HepG2 (cell line): ENCODE results near the gene NAALADL1. TPM values are rescaled to one million over a fixed set of nuclear protein-coding genes. Genes with fewer than 3 reads are reported as not detected.

Source experiments
- ATF7 ChIP-seq, 2 experiments: fragments of 450-650 bp in 1 of 2; sonication (generic) in 1 of 2; formaldehyde crosslinking in 1 of 2; IDR thresholded peaks; 2 replicates each; pipeline versions ENCODE4 v1.4.0 to v1.6.1; 2016 to 2020; ENCODE audit warnings: antibody characterized with exemption in 1 of 2, mild to moderate bottlenecking in 1 of 2, missing genetic modification reagents in 1 of 2
- CC2D1A ChIP-seq: sonication (generic); formaldehyde crosslinking; IDR thresholded peaks from 2 replicates; pipeline ENCODE4 v1.8.1; 2023; ENCODE audit warnings: mild to moderate bottlenecking, missing genetic modification reagents
- HOXD1 ChIP-seq: sonication (generic); formaldehyde crosslinking; IDR thresholded peaks from 2 replicates; pipeline ENCODE4 v1.5.0; 2020; ENCODE audit warnings: missing genetic modification reagents
- KLF11 ChIP-seq: IDR thresholded peaks from 2 replicates; pipeline ENCODE4 v1.6.1; 2016; ENCODE audit warnings: missing compliant biosample characterization
- MIXL1 ChIP-seq: IDR thresholded peaks from 2 replicates; pipeline ENCODE4 v1.6.1; 2016
- PAF1 ChIP-seq: IDR thresholded peaks from 2 replicates; pipeline ENCODE4 v1.6.1; 2016; ENCODE audit warnings: missing genetic modification reagents, missing compliant biosample characterization
- PLSCR1 ChIP-seq: sonication (generic); formaldehyde crosslinking; IDR thresholded peaks from 2 replicates; pipeline ENCODE4 v1.5.0; 2020; ENCODE audit warnings: missing genetic modification reagents, mild to moderate bottlenecking, borderline replicate concordance
- REL ChIP-seq: sonication (generic); formaldehyde crosslinking; conservative IDR thresholded peaks from 2 replicates; pipeline ENCODE4 v1.8.0; 2022; ENCODE audit warnings: mild to moderate bottlenecking, missing genetic modification reagents, moderate library complexity
- SCMH1 ChIP-seq: sonication (generic); formaldehyde crosslinking; IDR thresholded peaks from 2 replicates; pipeline ENCODE4 v1.9.0; 2021; ENCODE audit warnings: missing genetic modification reagents, mild to moderate bottlenecking, borderline replicate concordance
- TARDBP ChIP-seq: sonication (generic); formaldehyde crosslinking; IDR thresholded peaks from 2 replicates; pipeline ENCODE4 v1.8.0; 2022; ENCODE audit warnings: mild to moderate bottlenecking, missing genetic modification reagents
- TBX3 ChIP-seq: fragments of 450-650 bp; IDR thresholded peaks from 2 replicates; pipeline ENCODE4 v1.6.1; 2017; ENCODE audit warnings: antibody characterized with exemption, mild to moderate bottlenecking, inconsistent platforms, borderline replicate concordance
- TEF ChIP-seq: sonication (generic); formaldehyde crosslinking; IDR thresholded peaks from 2 replicates; pipeline ENCODE4 v1.5.0; 2020; ENCODE audit warnings: missing genetic modification reagents
- ZBTB3 ChIP-seq: sonication (generic); formaldehyde crosslinking; IDR thresholded peaks from 2 replicates; pipeline ENCODE4 v1.4.0; 2020; ENCODE audit warnings: low read depth, mild to moderate bottlenecking, moderate library complexity, missing genetic modification reagents, borderline replicate concordance
- ZBTB38 ChIP-seq: sonication (generic); formaldehyde crosslinking; IDR thresholded peaks from 2 replicates; pipeline ENCODE4 v1.5.1; 2020; ENCODE audit warnings: mild to moderate bottlenecking, missing genetic modification reagents
- ZNF564 ChIP-seq: sonication (generic); formaldehyde crosslinking; IDR thresholded peaks from 2 replicates; pipeline ENCODE4 v1.8.1; 2023; ENCODE audit warnings: mild to moderate bottlenecking, missing genetic modification reagents
- ZNF724P ChIP-seq: sonication (generic); formaldehyde crosslinking; IDR thresholded peaks from 2 replicates; pipeline ENCODE4 v1.8.0; 2022; ENCODE audit warnings: missing genetic modification reagents, borderline replicate concordance
- ZNF746 ChIP-seq: sonication (generic); formaldehyde crosslinking; IDR thresholded peaks from 2 replicates; pipeline ENCODE4 v1.8.0; 2022; ENCODE audit warnings: mild to moderate bottlenecking, missing genetic modification reagents
- polyA plus RNA-seq, 8 experiments: library from polyadenylated mRNA; depleted of rRNA in 3 of 8; stranded (reverse) in 7 of 8; unstranded in 1 of 8; fragments of >200 nt; fragmentation: Illumina TruSeq in 4 of 8; extraction: Trizol in 4 of 8; gene quantifications; 2 replicates each; pipeline versions ENCODE4 v1.2.1 to v1.2.3, GENCODE V29; 2011 to 2016; ENCODE audit warnings: low read depth in 4 of 8, missing spikeins in 1 of 8, mixed read lengths in 1 of 8; ENCODE audit not compliant: insufficient read depth in 1 of 8
- total RNA-seq, 5 experiments: library from RNA; depleted of rRNA; stranded (reverse); fragments of >200 nt; fragmentation: Illumina TruSeq; extraction: Trizol; gene quantifications; 2 replicates each; pipeline ENCODE4 v1.2.3, GENCODE V29; 2016; ENCODE audit warnings: low read depth in 1 of 5
- TF ChIP-seq, protein P1 (sequence below): sonication (generic); formaldehyde crosslinking; IDR thresholded peaks from 2 replicates; pipeline ENCODE4 v1.8.0; 2022; ENCODE audit warnings: missing genetic modification reagents, mild to moderate bottlenecking, inconsistent platforms, borderline replicate concordance
- TF ChIP-seq, protein P2 (sequence below): sonication (generic); formaldehyde crosslinking; IDR thresholded peaks from 2 replicates; pipeline ENCODE4 v1.8.0; 2022; ENCODE audit warnings: missing genetic modification reagents, mild to moderate bottlenecking, borderline replicate concordance
- TF ChIP-seq, protein P3 (sequence below), 2 experiments: sonication (generic) in 1 of 2; formaldehyde crosslinking in 1 of 2; IDR thresholded peaks; 2 replicates each; pipeline versions ENCODE4 v1.4.0 to v1.6.1; 2016 to 2020; ENCODE audit warnings: borderline replicate concordance in 1 of 2, low read depth in 1 of 2, mild to moderate bottlenecking in 1 of 2, missing genetic modification reagents in 1 of 2

NAALADL1 gene
- total and polyA plus RNA-seq, 2 of the 13 experiments (the other 11 are each of a cell fraction or from before 2014, with no cell fraction given): 9.3 to 33.9 TPM

DNA sequence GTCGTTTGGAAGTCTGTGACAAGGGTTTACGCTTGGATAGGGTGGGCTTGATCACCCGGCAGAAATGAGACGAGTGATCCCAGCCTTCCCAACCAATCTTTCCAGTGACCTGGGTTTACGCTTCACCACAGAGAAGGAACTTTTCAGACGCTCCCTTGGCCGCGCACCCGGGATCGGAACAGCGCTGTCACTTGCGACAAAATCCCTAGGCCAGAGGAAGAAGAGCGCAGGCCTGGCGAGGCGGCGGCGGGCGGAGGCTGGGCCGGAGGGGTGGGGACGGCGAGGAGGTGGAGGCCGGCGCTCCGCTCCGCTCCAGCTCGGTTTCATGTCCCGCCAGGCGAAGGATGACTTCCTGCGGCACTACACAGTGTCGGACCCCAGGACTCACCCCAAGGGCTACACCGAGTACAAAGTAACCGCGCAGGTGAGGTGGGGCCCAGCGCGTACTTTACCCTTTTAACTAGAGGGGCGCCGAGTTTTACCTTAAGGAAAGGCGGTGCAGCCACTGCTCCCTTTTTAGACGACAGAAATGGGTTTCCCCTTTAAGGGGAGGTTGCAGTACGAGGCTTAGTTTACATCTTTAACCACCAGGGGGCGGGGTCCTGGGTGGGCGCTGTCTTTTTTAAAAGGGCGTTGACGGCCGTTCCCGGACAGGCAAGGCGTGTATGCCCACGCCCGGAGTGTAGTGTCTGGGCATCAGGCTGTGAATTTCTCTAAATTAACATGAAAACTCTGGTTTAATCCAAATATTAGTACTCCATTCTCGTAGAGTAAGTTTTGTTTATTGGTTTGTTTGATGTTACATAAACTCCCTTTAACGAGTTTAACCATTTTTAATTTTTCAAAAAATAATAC is 30.9 kb downstream of the NAALADL1 start, which contains the start of gene SNX15 (continued):
- TF ChIP-seq, protein P1, sequence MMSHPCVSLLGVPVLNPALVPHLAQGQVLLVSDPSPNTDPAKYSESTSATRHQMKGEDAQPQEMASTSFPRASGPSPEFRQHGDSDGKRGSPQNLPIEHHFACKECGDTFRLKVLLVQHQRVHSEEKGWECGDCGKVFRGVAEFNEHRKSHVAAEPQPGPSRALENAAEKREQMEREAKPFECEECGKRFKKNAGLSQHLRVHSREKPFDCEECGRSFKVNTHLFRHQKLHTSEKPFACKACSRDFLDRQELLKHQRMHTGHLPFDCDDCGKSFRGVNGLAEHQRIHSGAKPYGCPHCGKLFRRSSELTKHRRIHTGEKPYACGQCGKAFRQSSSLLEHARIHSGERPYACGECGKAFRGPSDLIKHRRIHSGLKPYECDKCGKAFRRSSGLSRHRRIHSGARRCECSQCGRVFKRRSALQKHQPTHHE (CRISPR knock-in tag): no peak; the same call in 1 of the 2 replicates
- no peak for TF ChIP-seq PAF1
- no peak for TF ChIP-seq REL (CRISPR knock-in tag)
- no peak for TF ChIP-seq CC2D1A (CRISPR knock-in tag)
- no peak for TF ChIP-seq ZNF564 (CRISPR knock-in tag)
- TF ChIP-seq ZNF746 (CRISPR knock-in tag): peak; percentile 52; the same call in 1 of the 2 replicates
- TF ChIP-seq HOXD1 (CRISPR knock-in tag): peak; percentile 73; the same call in 1 of the 2 replicates
- no peak for TF ChIP-seq ATF7 (IDR thresholded peaks at IDR 0.05)
- no peak for TF ChIP-seq ATF7 (CRISPR knock-in tag; IDR thresholded peaks at IDR 0.05)
- no peak for TF ChIP-seq ZBTB3
- TF ChIP-seq ZNF724P (CRISPR knock-in tag): no peak
- no peak for TF ChIP-seq SCMH1
- peak; percentile 57; the same call in 1 of the 2 replicates for TF ChIP-seq TARDBP
- no peak for TF ChIP-seq TEF
- peak; percentile 35; the same call in 1 of the 2 replicates for TF ChIP-seq KLF11
- TF ChIP-seq PLSCR1 (CRISPR knock-in tag): no peak
- TF ChIP-seq, protein P2, sequence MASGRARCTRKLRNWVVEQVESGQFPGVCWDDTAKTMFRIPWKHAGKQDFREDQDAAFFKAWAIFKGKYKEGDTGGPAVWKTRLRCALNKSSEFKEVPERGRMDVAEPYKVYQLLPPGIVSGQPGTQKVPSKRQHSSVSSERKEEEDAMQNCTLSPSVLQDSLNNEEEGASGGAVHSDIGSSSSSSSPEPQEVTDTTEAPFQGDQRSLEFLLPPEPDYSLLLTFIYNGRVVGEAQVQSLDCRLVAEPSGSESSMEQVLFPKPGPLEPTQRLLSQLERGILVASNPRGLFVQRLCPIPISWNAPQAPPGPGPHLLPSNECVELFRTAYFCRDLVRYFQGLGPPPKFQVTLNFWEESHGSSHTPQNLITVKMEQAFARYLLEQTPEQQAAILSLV (CRISPR knock-in tag): peak; percentile 91; the same call in 1 of the 2 replicates
- TF ChIP-seq ZBTB38: peak; percentile 80
- peak; percentile 45; the same call in 1 of the 2 replicates for TF ChIP-seq MIXL1 (CRISPR knock-in tag)
- peak; percentile 26; the same call in 1 of the 2 replicates for TF ChIP-seq TBX3
- TF ChIP-seq, protein P3, sequence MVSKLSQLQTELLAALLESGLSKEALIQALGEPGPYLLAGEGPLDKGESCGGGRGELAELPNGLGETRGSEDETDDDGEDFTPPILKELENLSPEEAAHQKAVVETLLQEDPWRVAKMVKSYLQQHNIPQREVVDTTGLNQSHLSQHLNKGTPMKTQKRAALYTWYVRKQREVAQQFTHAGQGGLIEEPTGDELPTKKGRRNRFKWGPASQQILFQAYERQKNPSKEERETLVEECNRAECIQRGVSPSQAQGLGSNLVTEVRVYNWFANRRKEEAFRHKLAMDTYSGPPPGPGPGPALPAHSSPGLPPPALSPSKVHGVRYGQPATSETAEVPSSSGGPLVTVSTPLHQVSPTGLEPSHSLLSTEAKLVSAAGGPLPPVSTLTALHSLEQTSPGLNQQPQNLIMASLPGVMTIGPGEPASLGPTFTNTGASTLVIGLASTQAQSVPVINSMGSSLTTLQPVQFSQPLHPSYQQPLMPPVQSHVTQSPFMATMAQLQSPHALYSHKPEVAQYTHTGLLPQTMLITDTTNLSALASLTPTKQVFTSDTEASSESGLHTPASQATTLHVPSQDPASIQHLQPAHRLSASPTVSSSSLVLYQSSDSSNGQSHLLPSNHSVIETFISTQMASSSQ (IDR thresholded peaks at IDR 0.05; ENCODE audit: low read depth): 0 out of 2 replicates have a peak, but pooled peaks have one; percentile 53
- TF ChIP-seq, protein P3 (CRISPR knock-in tag; IDR thresholded peaks at IDR 0.05; ENCODE audit: borderline replicate concordance): peak; percentile 43; the same call in 1 of the 2 replicates
